ENCODE results near the gene HMGN1. TPM values are rescaled to one million over a fixed set of nuclear protein-coding genes. Genes with fewer than 3 reads are reported as not detected.
A peak's percentile ranks its signal among the peaks of the same experiment; 100 is the strongest.

Gene HMGN1
- total and polyA plus RNA-seq, 8 donors, result 161 to 700 (median 674) TPM

- intact Hi-C loops (cut with DNase I), result no loop called here
Observed at GRCh38 chr21:39313571-39314142, 35.2 kb downstream of the HMGN1 start, which contains the start of gene BRWD1. BRWD1 (minus strand) TSS chr21:39313632; CDS start chr21:39313491, 141 bp downstream.

GRCh38 chr21:39313042-39313570, 35.8 kb downstream of the HMGN1 start:
- H3K4me1 ChIP-seq, result peaks cover 9 to 24% of the 10 kb centered on the region in 2 donors
- H3K4me3 ChIP-seq, result peak overlapping the region; percentile 86 to 92
- DNase-seq, result peak in 2 of 4 donors; percentile 9 to 92
- peaks cover 3 to 24% of the 10 kb centered on the region in 2 donors for H3K36me3 ChIP-seq
- no peak for TF ChIP-seq CTCF (IDR thresholded peaks at IDR 0.05)
- no peaks in the 10 kb centered on the region for H3K27me3 ChIP-seq
- ATAC-seq, result peak; percentile 3
- H3K27ac ChIP-seq, result peak overlapping the region; percentile 95 to 98
- intact Hi-C loops (cut with DNase I), result no loop called here
- no peaks in the 10 kb centered on the region for H3K9me3 ChIP-seq

More at GRCh38 chr21:39313571-39314142, 35.2 kb downstream of the HMGN1 start, which contains the start of gene BRWD1:
- DNase-seq, result peak; percentile 73 to 94 (median 91)
- peak within 1 kb of the TSS; percentile 86 to 92 for H3K4me3 ChIP-seq
- H3K27me3 ChIP-seq, result no peaks in the 10 kb centered on the region
- peaks cover 3 to 24% of the 10 kb centered on the region in 2 donors for H3K36me3 ChIP-seq
- no peak for TF ChIP-seq CTCF (IDR thresholded peaks at IDR 0.05)
- H3K9me3 ChIP-seq, result no peaks in the 10 kb centered on the region
- ATAC-seq, result peak; percentile 79
- peak within 1 kb of the TSS; percentile 95 to 98 for H3K27ac ChIP-seq
- peaks cover 9 to 24% of the 10 kb centered on the region in 2 donors for H3K4me1 ChIP-seq

DNA sequence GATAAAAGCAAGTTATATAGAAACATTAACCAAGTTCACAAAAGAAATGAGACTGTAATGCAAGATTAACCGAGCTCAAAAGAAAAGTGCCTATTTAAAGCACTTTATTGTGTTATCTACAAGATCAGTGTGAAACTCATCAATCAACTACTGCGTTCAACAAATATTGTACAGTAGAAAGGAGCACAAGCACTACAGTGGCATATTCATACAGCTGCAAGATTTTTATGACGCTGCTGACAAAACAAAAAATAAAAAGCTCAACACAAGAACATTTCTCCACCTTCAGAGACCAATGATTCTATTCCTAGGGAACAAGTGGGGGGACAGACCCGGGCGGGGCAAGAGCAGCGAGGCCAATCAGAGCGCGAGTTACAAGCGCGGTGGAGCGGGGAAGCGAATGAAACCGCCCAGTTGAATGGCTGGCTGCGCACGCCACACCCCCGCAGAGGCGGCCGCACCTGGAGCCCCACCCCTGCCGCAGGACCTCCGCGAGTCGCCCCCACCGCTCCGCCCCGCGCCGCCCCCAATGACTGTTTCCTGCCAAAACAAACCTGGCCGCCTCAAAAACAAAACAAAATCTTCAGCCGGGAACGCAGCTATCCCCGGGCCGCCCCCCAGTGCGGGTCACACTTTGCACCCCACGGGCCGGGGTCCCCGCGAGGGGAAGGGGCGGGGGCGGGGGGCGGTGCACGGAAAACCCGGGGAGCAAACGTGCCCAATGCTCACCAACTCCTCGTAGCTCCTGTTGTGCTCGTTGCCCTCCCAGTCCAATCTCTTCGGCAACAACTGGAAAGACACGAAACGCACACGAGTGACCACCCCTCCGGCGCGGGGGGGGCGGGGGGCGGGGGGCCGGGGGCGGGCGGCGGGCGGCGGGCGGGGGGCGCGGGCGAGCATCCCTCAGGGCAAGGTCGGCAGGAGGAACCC, 36.5 kb downstream of the HMGN1 start:
- peak; percentile 90 for ATAC-seq
- Histone ChIP-seq H3K36me3 (peaks cover 3 to 24% of the 10 kb centered on the region in 2 donors), H3K4me1 (peaks cover 9 to 24% of the 10 kb centered on the region in 2 donors), H3K27ac (peak overlapping the region; percentile 95 to 98), H3K4me3 (peak overlapping the region; percentile 86 to 92), H3K9me3 (no peaks in the 10 kb centered on the region), H3K27me3 (no peaks in the 10 kb centered on the region)
- DNase-seq, result peak; percentile 86 to 95 (median 93)
- intact Hi-C loops (cut with DNase I), result no loop called here
- TF ChIP-seq CTCF (IDR thresholded peaks at IDR 0.05), result no peak

DNA sequence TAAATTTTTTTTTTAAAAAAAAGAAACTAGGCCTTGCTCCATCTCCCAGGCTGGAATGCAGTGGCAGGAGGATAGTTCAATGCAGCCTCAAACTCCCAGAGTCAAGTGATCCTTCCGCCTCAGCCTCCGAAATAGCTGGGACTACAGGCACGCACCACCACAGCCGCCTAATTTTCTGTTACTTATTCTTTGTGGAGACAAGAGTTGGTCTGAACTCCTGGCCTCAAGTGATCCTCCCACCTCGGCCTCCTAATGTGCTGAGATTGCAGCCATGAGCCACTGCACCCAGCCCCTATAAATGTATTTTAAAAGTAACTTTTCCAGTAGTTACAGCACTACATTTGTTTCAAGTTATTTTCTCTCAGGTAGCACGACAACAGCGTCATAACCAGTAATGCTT, 37.7 kb downstream of the HMGN1 start:
- ATAC-seq, result no peak
- H3K27ac ChIP-seq, result no peak overlapping the region
- peaks cover 3 to 30% of the 10 kb centered on the region in 2 donors for H3K36me3 ChIP-seq
- peaks cover 9 to 24% of the 10 kb centered on the region in 2 donors for H3K4me1 ChIP-seq
- no peak for TF ChIP-seq CTCF (IDR thresholded peaks at IDR 0.05)
- no peak overlapping the region for H3K4me3 ChIP-seq
- H3K9me3 ChIP-seq, result no peaks in the 10 kb centered on the region
- no peak for DNase-seq
- no peaks in the 10 kb centered on the region for H3K27me3 ChIP-seq
- intact Hi-C loops (cut with DNase I), result no loop called here
